ENCODE measurements around the gene SLC22A1.

DNA sequence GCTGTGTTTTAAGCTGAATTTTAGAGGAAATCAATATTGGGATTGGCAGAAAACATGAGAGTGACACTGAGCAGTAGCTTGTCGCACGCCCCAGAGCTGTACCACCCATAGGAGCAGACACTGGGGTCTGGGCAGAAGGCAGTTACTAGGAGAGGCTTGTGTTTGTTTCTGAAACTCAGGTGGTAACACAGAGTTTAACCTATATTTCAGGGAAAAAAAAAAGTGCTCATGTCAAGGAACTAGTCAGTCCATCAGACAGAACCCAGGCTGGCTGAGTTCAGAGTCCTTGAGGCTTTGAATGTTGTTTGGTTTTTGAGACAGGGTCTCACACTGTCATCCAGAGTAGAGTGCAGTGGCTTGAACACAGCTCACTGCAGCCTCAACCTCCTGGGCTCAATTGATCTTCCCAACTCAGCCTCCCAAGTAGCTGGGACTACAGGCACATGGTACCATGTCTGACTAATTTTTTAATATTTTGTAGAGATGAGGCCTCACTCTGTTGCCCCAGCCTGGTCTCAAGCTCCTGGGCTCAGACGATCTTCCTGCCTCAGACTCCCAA is 6.6 kb downstream of the SLC22A1 start:
- TF ChIP-seq, protein P1, sequence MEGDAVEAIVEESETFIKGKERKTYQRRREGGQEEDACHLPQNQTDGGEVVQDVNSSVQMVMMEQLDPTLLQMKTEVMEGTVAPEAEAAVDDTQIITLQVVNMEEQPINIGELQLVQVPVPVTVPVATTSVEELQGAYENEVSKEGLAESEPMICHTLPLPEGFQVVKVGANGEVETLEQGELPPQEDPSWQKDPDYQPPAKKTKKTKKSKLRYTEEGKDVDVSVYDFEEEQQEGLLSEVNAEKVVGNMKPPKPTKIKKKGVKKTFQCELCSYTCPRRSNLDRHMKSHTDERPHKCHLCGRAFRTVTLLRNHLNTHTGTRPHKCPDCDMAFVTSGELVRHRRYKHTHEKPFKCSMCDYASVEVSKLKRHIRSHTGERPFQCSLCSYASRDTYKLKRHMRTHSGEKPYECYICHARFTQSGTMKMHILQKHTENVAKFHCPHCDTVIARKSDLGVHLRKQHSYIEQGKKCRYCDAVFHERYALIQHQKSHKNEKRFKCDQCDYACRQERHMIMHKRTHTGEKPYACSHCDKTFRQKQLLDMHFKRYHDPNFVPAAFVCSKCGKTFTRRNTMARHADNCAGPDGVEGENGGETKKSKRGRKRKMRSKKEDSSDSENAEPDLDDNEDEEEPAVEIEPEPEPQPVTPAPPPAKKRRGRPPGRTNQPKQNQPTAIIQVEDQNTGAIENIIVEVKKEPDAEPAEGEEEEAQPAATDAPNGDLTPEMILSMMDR (IDR thresholded peaks at IDR 0.05): no peak
- TF ChIP-seq POLR2A (IDR thresholded peaks at IDR 0.05): no peak
